HepG2 (cell line): ENCODE results near the gene ALDH7A1. TPM values are rescaled to one million over a fixed set of nuclear protein-coding genes. Genes with fewer than 3 reads are reported as not detected.

Source experiments
- CENPT ChIP-seq: sonication (generic); formaldehyde crosslinking; IDR thresholded peaks from 2 replicates; pipeline ENCODE4 v1.8.0; 2022; ENCODE audit warnings: low read depth, mild to moderate bottlenecking, moderate library complexity, missing genetic modification reagents
- DNMT1 ChIP-seq: sonication (generic); formaldehyde crosslinking; IDR thresholded peaks from 2 replicates; pipeline ENCODE4 v1.5.1; 2020; ENCODE audit warnings: mild to moderate bottlenecking, missing genetic modification reagents
- DNMT3B ChIP-seq: conservative IDR thresholded peaks from 2 replicates; pipeline ENCODE4 v1.6.1; 2016; ENCODE audit warnings: missing biosample characterization, control low read depth
- FLYWCH1 ChIP-seq: sonication (generic); formaldehyde crosslinking; IDR thresholded peaks from 2 replicates; pipeline ENCODE4 v1.8.1; 2023; ENCODE audit warnings: mild to moderate bottlenecking, missing genetic modification reagents
- FOXC1 ChIP-seq: sonication (generic); formaldehyde crosslinking; IDR thresholded peaks from 2 replicates; pipeline ENCODE4 v1.8.0; 2022; ENCODE audit warnings: mild to moderate bottlenecking, missing genetic modification reagents, borderline replicate concordance
- GABPB1 ChIP-seq: IDR thresholded peaks from 2 replicates; pipeline ENCODE4 v1.6.1; 2016; ENCODE audit warnings: mild to moderate bottlenecking, missing genetic modification reagents, moderate library complexity, missing compliant biosample characterization
- HINFP ChIP-seq: sonication (generic); formaldehyde crosslinking; IDR thresholded peaks from 2 replicates; pipeline ENCODE4 v1.4.0; 2020; ENCODE audit warnings: low read depth, mild to moderate bottlenecking, missing genetic modification reagents
- IRF2 ChIP-seq: IDR thresholded peaks from 2 replicates; pipeline ENCODE4 v1.6.1; 2018; ENCODE audit warnings: missing genetic modification reagents, missing compliant biosample characterization
- KLF12 ChIP-seq: sonication (generic); formaldehyde crosslinking; IDR thresholded peaks from 2 replicates; pipeline ENCODE4 v1.4.0; 2020; ENCODE audit warnings: missing genetic modification reagents, borderline replicate concordance
- MED8 ChIP-seq: sonication (generic); formaldehyde crosslinking; IDR thresholded peaks from 2 replicates; pipeline ENCODE4 v1.8.1; 2023; ENCODE audit warnings: mild to moderate bottlenecking, missing genetic modification reagents; ENCODE audit not compliant: insufficient replicate concordance
- NCOA1 ChIP-seq: sonication (generic); formaldehyde crosslinking; IDR thresholded peaks from 2 replicates; pipeline ENCODE4 v1.9.0; 2021; ENCODE audit warnings: missing genetic modification reagents
- NR2C2 ChIP-seq: sonication (generic); formaldehyde crosslinking; IDR thresholded peaks from 2 replicates; pipeline ENCODE4 v1.4.0; 2020; ENCODE audit warnings: missing genetic modification reagents, mild to moderate bottlenecking, moderate library complexity, borderline replicate concordance
- PBX3 ChIP-seq: sonication (generic); formaldehyde crosslinking; IDR thresholded peaks from 2 replicates; pipeline ENCODE4 v1.8.1; 2023; ENCODE audit warnings: missing genetic modification reagents, inconsistent platforms, borderline replicate concordance
- SIN3A ChIP-seq: IDR thresholded peaks from 2 replicates; pipeline ENCODE4 v1.6.1; 2011; ENCODE audit warnings: low read depth, mild to moderate bottlenecking, control low read depth, low read length, borderline replicate concordance
- ZBTB7A ChIP-seq: sonication (generic); formaldehyde crosslinking; IDR thresholded peaks from 2 replicates; pipeline ENCODE4 v1.8.0; 2022; ENCODE audit warnings: mild to moderate bottlenecking, missing genetic modification reagents
- ZNF337 ChIP-seq: sonication (generic); formaldehyde crosslinking; IDR thresholded peaks from 2 replicates; pipeline ENCODE4 v1.5.1; 2020; ENCODE audit warnings: missing genetic modification reagents, low read depth, mild to moderate bottlenecking, borderline replicate concordance
- ZNF605 ChIP-seq: sonication (generic); formaldehyde crosslinking; IDR thresholded peaks from 2 replicates; pipeline ENCODE4 v1.8.0; 2022; ENCODE audit warnings: mild to moderate bottlenecking, missing genetic modification reagents
- ZNF629 ChIP-seq: sonication (generic); formaldehyde crosslinking; conservative IDR thresholded peaks from 2 replicates; pipeline ENCODE4 v1.5.0; 2020; ENCODE audit warnings: missing genetic modification reagents
- ZNF788 ChIP-seq: sonication (generic); formaldehyde crosslinking; IDR thresholded peaks from 2 replicates; pipeline ENCODE4 v1.5.0; 2020; ENCODE audit warnings: mild to moderate bottlenecking, missing genetic modification reagents, borderline replicate concordance
- ZXDC ChIP-seq: sonication (generic); formaldehyde crosslinking; IDR thresholded peaks from 2 replicates; pipeline ENCODE4 v1.5.0; 2020; ENCODE audit warnings: mild to moderate bottlenecking, missing genetic modification reagents
- polyA plus RNA-seq, 8 experiments: library from polyadenylated mRNA; depleted of rRNA in 3 of 8; stranded (reverse) in 7 of 8; unstranded in 1 of 8; fragments of >200 nt; fragmentation: Illumina TruSeq in 4 of 8; extraction: Trizol in 4 of 8; gene quantifications; 2 replicates each; pipeline versions ENCODE4 v1.2.1 to v1.2.3, GENCODE V29; 2011 to 2016; ENCODE audit warnings: low read depth in 4 of 8, missing spikeins in 1 of 8, mixed read lengths in 1 of 8; ENCODE audit not compliant: insufficient read depth in 1 of 8
- total RNA-seq, 5 experiments: library from RNA; depleted of rRNA; stranded (reverse); fragments of >200 nt; fragmentation: Illumina TruSeq; extraction: Trizol; gene quantifications; 2 replicates each; pipeline ENCODE4 v1.2.3, GENCODE V29; 2016; ENCODE audit warnings: low read depth in 1 of 5
- TF ChIP-seq, protein P1 (sequence below): sonication (generic); formaldehyde crosslinking; IDR thresholded peaks from 2 replicates; pipeline ENCODE4 v1.8.0; 2022; ENCODE audit warnings: mild to moderate bottlenecking, missing genetic modification reagents, moderate library complexity
- TF ChIP-seq, protein P2 (sequence below): sonication (generic); formaldehyde crosslinking; IDR thresholded peaks from 2 replicates; pipeline ENCODE4 v1.4.0; 2020; ENCODE audit warnings: missing genetic modification reagents; ENCODE audit errors: not compliant biosample characterization

ALDH7A1 gene
- total and polyA plus RNA-seq, 2 of the 13 experiments (the other 11 are each of a cell fraction or from before 2014, with no cell fraction given), result 69.0 to 100 TPM

DNA sequence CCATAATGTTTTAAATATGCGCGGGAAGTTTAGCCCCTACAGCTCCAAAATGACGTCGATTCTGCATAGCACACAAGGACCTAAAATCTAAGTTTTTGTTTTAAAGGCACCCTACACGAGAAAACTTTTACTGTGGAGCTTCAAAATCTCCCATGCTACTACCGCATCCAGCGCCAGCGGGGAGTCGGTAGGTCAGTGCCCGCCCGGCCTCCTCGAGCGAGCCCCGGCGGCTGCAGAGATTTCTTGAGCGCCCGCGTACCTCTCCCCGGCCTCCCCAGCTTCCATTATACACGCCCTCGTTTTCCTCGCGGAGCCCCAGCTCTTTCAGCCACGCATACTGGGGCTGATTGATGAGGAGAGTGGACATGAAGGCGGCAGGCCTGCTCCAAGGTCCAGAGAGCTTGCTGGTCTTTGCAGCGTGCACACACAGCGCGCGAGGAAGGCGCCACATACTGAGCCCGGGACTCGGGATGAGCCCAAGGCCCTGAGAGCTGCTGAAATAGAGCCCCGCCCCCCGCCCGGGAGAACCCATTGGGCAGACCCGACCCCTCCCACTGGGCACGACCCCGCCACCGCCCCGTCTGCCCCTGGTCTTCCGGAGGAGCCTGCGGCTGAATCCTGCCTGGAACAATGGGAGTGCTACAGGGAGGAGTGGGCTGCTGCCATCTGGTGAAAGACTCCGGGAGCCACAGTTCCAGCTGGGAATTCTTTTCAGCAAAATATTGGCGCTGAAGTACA is at the start of gene ALDH7A1 (continued):
- TF ChIP-seq GABPB1 (CRISPR knock-in tag), result peak; percentile 92
- TF ChIP-seq DNMT1, result no peak
- no peak for TF ChIP-seq HINFP
- TF ChIP-seq NR2C2 (CRISPR knock-in tag), result peak; percentile 91
- peak; percentile 38; the same call in 1 of the 2 replicates for TF ChIP-seq ZNF629 (CRISPR knock-in tag)
- no peak; the same call in 1 of the 2 replicates for TF ChIP-seq PBX3
- TF ChIP-seq ZBTB7A, result peak; percentile 63; the same call in 1 of the 2 replicates
- TF ChIP-seq SIN3A, result peak; percentile 79; the same call in 1 of the 2 replicates
- TF ChIP-seq IRF2 (CRISPR knock-in tag), result peak; percentile 70
- 0 out of 2 replicates have a peak, but pooled peaks have one; percentile 67 for TF ChIP-seq DNMT3B
- 0 out of 2 replicates have a peak, but pooled peaks have one; percentile 39 for TF ChIP-seq ZXDC (CRISPR knock-in tag)
- TF ChIP-seq NCOA1 (CRISPR knock-in tag), result no peak
- TF ChIP-seq FLYWCH1 (CRISPR knock-in tag), result no peak
- TF ChIP-seq, protein P1, sequence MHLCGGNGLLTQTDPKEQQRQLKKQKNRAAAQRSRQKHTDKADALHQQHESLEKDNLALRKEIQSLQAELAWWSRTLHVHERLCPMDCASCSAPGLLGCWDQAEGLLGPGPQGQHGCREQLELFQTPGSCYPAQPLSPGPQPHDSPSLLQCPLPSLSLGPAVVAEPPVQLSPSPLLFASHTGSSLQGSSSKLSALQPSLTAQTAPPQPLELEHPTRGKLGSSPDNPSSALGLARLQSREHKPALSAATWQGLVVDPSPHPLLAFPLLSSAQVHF, result 0 out of 2 replicates have a peak, but pooled peaks have one; percentile 28
- no peak for TF ChIP-seq CENPT (CRISPR knock-in tag)
- TF ChIP-seq, protein P2, sequence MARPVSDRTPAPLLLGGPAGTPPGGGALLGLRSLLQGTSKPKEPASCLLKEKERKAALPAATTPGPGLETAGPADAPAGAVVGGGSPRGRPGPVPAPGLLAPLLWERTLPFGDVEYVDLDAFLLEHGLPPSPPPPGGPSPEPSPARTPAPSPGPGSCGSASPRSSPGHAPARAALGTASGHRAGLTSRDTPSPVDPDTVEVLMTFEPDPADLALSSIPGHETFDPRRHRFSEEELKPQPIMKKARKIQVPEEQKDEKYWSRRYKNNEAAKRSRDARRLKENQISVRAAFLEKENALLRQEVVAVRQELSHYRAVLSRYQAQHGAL (CRISPR knock-in tag), result no peak
- peak; percentile 75; the same call in 1 of the 2 replicates for TF ChIP-seq KLF12
- peak; percentile 73; the same call in 1 of the 2 replicates for TF ChIP-seq ZNF788 (CRISPR knock-in tag)
- TF ChIP-seq FOXC1 (CRISPR knock-in tag), result 0 out of 2 replicates have a peak, but pooled peaks have one; percentile 53
- TF ChIP-seq MED8 (CRISPR knock-in tag), result no peak
- TF ChIP-seq ZNF337, result peak; percentile 75; the same call in 1 of the 2 replicates
- TF ChIP-seq ZNF605 (CRISPR knock-in tag), result no peak; the same call in 1 of the 2 replicates
